GM18519 (cell line): ENCODE data around the gene GAL3ST1.

Experiments
- ATAC-seq: cut with Tn5 transposase; IDR thresholded peaks from one replicate; pipeline ENCODE4 v1.9.1; 2021; ENCODE audit warnings: mild to moderate bottlenecking, moderate library complexity; ENCODE audit not compliant: unreplicated experiment, low FRiP score

Gene GAL3ST1

GRCh38 chr22:30539368-30539767, 35.1 kb downstream of the GAL3ST1 start:
- no peak for ATAC-seq

- no peak for ATAC-seq
Observed at GRCh38 chr22:30538280-30538679, 36.2 kb downstream of the GAL3ST1 start.

GRCh38 chr22:30537083-30537731, 37.3 kb downstream of the GAL3ST1 start:
- ATAC-seq, result no peak

- no peak for ATAC-seq
Observed at GRCh38 chr22:30535182-30535581, 39.3 kb downstream of the GAL3ST1 start.

- ATAC-seq, result no peak
Observed at GRCh38 chr22:30531651-30532608, 42.5 kb downstream of the GAL3ST1 start.

- ATAC-seq, result no peak
Observed at GRCh38 chr22:30526656-30527055, 47.8 kb downstream of the GAL3ST1 start.

- no peak for ATAC-seq
Observed at GRCh38 chr22:30523646-30524489, 50.6 kb downstream of the GAL3ST1 start.

- ATAC-seq, result no peak
Observed at GRCh38 chr22:30521368-30522156, 52.9 kb downstream of the GAL3ST1 start.

GRCh38 chr22:30519842-30520425, 54.5 kb downstream of the GAL3ST1 start:
- no peak for ATAC-seq

GRCh38 chr22:30516731-30517130, 57.7 kb downstream of the GAL3ST1 start:
- ATAC-seq, result no peak

- ATAC-seq, result no peak
Observed at GRCh38 chr22:30516273-30516672, 58.2 kb downstream of the GAL3ST1 start.

GRCh38 chr22:30514252-30514651, 60.2 kb downstream of the GAL3ST1 start:
- ATAC-seq, result no peak

- no peak for ATAC-seq
Observed at GRCh38 chr22:30513462-30513861, 61.0 kb downstream of the GAL3ST1 start.

GRCh38 chr22:30511911-30512310, 62.6 kb downstream of the GAL3ST1 start:
- ATAC-seq, result no peak

- no peak for ATAC-seq
Observed at GRCh38 chr22:30511109-30511508, 63.4 kb downstream of the GAL3ST1 start.

- no peak for ATAC-seq
Observed at GRCh38 chr22:30508216-30508615, 66.2 kb downstream of the GAL3ST1 start.

- ATAC-seq, result no peak
Observed at GRCh38 chr22:30507670-30508069, 66.8 kb downstream of the GAL3ST1 start.

GRCh38 chr22:30506507-30506968, 67.9 kb downstream of the GAL3ST1 start:
- no peak for ATAC-seq
